Measurements from ENCODE around the gene SALL4.

- TF ChIP-seq SIN3A (IDR thresholded peaks at IDR 0.05; ENCODE audit: borderline replicate concordance, insufficient read depth, low read length), result no peak
- no peak for TF ChIP-seq POLR2AphosphoS5 (IDR thresholded peaks at IDR 0.05; ENCODE audit: low read depth, low read length)
- TF ChIP-seq TAF1 (IDR thresholded peaks at IDR 0.05; ENCODE audit: borderline replicate concordance, insufficient read depth, low read length), result no peak
- no peak for TF ChIP-seq REST (IDR thresholded peaks at IDR 0.05; ENCODE audit: insufficient read depth in 1 of 2, low read depth in 2 of 2, low read length in 2 of 2)
- no peak for TF ChIP-seq FOXP2 (optimal IDR thresholded peaks at IDR 0.05; ENCODE audit: borderline replicate concordance, extremely low read depth, extremely low read length, insufficient read depth)
Measured at GRCh38 chr20:51826372-51826771, 24.1 kb upstream of the SALL4 start.
